Mucosa of descending colon (tissue), 3 donors: ENCODE results near the gene SPIRE2. TPM values are rescaled to one million over a fixed set of nuclear protein-coding genes. Genes with fewer than 3 reads are reported as not detected.

Experiments used
- ATAC-seq: fragments of 200-7000 bp; cut with Tn5 transposase; one replicate; pipeline ENCODE4 v1.9.1; 2020; ENCODE audit warnings: mild to moderate bottlenecking, moderate library complexity
- DNase-seq, 3 donors: peaks; one replicate each; pipeline ENCODE4 v3.0.0-alpha.2; 2020
- H3K36me3 ChIP-seq: fragments of 200-600 bp; one replicate; pipeline ENCODE4 v1.8.0; 2021; ENCODE audit warnings: low read depth, mild to moderate bottlenecking
- H3K4me1 ChIP-seq: fragments of 200-600 bp; one replicate; pipeline ENCODE4 v1.8.0; 2021; ENCODE audit warnings: low read depth, mild to moderate bottlenecking
- H3K4me3 ChIP-seq: fragments of 200-600 bp; one replicate; pipeline ENCODE4 v1.8.0; 2021; ENCODE audit warnings: mild to moderate bottlenecking
- H3K9me3 ChIP-seq: fragments of 200-600 bp; one replicate; pipeline ENCODE4 v1.8.0; 2021; ENCODE audit warnings: mild to moderate bottlenecking
- intact Hi-C, 2 donors: fragments of 100-400 bp; cut with DNase I in 1 of 2; cut with micrococcal nuclease in 1 of 2; formaldehyde crosslinking; loops; one replicate each; pipeline versions ENCODE4 v1.11.0 to v1.11.1; 2022; cut with DNase I, micrococcal nuclease
- total RNA-seq, 3 donors: library from RNA; stranded (reverse); fragmentation: NEBNext Ultra II Directional in 2 of 3; extraction: Animal tissue kit (Norgen Biotek cat#: 25700) in 2 of 3; gene quantifications; one replicate each; pipeline versions ENCODE4 v1.2.1 to v1.2.4, GENCODE V29; 2021 to 2023
- TF ChIP-seq, protein P1 (sequence below): fragments of 200-600 bp; IDR thresholded peaks from one replicate; pipeline ENCODE4 v1.8.0; 2022; ENCODE audit warnings: antibody characterized with exemption, mild to moderate bottlenecking
- donor health status: DM: no; HTN: no; CAD: no; lungs with moderate emphysema.
- donor health status: DM: no; HTN: no; CAD: no.
- donor health status: DM: no; HTN: yes; CAD: no.

SPIRE2 gene
- total RNA-seq, 3 donors from 2014 or later, result 52.5 to 118 (median 84.2) TPM

GRCh38 chr16:89861648-89862047 lies 33.4 kb downstream of the SPIRE2 start:
- Histone ChIP-seq H3K36me3 (no peaks in the 10 kb centered on the region), H3K4me3 (no peak overlapping the region), H3K9me3 (no peaks in the 10 kb centered on the region), H3K4me1 (peaks cover 7% of the 10 kb centered on the region)
- TF ChIP-seq, protein P1, sequence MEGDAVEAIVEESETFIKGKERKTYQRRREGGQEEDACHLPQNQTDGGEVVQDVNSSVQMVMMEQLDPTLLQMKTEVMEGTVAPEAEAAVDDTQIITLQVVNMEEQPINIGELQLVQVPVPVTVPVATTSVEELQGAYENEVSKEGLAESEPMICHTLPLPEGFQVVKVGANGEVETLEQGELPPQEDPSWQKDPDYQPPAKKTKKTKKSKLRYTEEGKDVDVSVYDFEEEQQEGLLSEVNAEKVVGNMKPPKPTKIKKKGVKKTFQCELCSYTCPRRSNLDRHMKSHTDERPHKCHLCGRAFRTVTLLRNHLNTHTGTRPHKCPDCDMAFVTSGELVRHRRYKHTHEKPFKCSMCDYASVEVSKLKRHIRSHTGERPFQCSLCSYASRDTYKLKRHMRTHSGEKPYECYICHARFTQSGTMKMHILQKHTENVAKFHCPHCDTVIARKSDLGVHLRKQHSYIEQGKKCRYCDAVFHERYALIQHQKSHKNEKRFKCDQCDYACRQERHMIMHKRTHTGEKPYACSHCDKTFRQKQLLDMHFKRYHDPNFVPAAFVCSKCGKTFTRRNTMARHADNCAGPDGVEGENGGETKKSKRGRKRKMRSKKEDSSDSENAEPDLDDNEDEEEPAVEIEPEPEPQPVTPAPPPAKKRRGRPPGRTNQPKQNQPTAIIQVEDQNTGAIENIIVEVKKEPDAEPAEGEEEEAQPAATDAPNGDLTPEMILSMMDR, result no peak
- no peak for ATAC-seq
- intact Hi-C loops, result loop anchor here in 1 of 2 donors (5.0 kb wide), 1 partner anchor 109 kb away; no protein-coding TSS in a partner anchor
- DNase-seq, result no peak

- ATAC-seq, result no peak
Observed at GRCh38 chr16:89862732-89863131, 34.5 kb downstream of the SPIRE2 start.

GRCh38 chr16:89863741-89864526 lies 35.7 kb downstream of the SPIRE2 start:
- TF ChIP-seq, protein P1, result no peak

More at GRCh38 chr16:89862732-89863131, 34.5 kb downstream of the SPIRE2 start:
- Histone ChIP-seq H3K4me1 (peaks cover 7% of the 10 kb centered on the region), H3K9me3 (peaks cover 4% of the 10 kb centered on the region), H3K36me3 (no peaks in the 10 kb centered on the region), H3K4me3 (no peak overlapping the region)
- TF ChIP-seq, protein P1, result no peak
- intact Hi-C loops, result loop anchor here in 1 of 2 donors (5.0 kb wide), 1 partner anchor 110 kb away; no protein-coding TSS in a partner anchor
- DNase-seq, result no peak

GRCh38 chr16:89864527-89864820 lies 36.2 kb downstream of the SPIRE2 start:
- TF ChIP-seq, protein P1, result no peak
- Histone ChIP-seq H3K9me3 (peaks cover 8% of the 10 kb centered on the region), H3K4me1 (peaks cover 7% of the 10 kb centered on the region), H3K4me3 (no peak overlapping the region), H3K36me3 (no peaks in the 10 kb centered on the region)
- no peak for DNase-seq
- intact Hi-C loops, result loop anchor here in 1 of 2 donors (5.0 kb wide), 1 partner anchor 112 kb away; no protein-coding TSS in a partner anchor
- no peak for ATAC-seq

More at GRCh38 chr16:89863741-89864526, 35.7 kb downstream of the SPIRE2 start:
- Histone ChIP-seq H3K36me3 (no peaks in the 10 kb centered on the region), H3K9me3 (peaks cover 8% of the 10 kb centered on the region), H3K4me1 (peaks cover 7% of the 10 kb centered on the region), H3K4me3 (no peak overlapping the region)
- DNase-seq (peak in 1 of 3 donors; percentile 43), ATAC-seq (peak; percentile 45)
- intact Hi-C loops, result loop anchor here in 1 of 2 donors (5.0 kb wide), 1 partner anchor 112 kb away; no protein-coding TSS in a partner anchor

GRCh38 chr16:89867918-89868317 lies 39.6 kb downstream of the SPIRE2 start:
- TF ChIP-seq, protein P1, result no peak
- Histone ChIP-seq H3K4me3 (no peak overlapping the region), H3K36me3 (no peaks in the 10 kb centered on the region), H3K9me3 (peaks cover 8% of the 10 kb centered on the region), H3K4me1 (peaks cover 16% of the 10 kb centered on the region)
- DNase-seq, result no peak
- no peak for ATAC-seq
- intact Hi-C loops, result no loop called here
